ENCODE results near the gene MYO5B.
"Not testable (repeated sequence)": the region's sequence is repeated elsewhere in the genome, so short reads cannot be mapped to it uniquely, and the experiment has no call there.

The MYO5B gene

GRCh38 chr18:50115095-50115494 lies 79.9 kb downstream of the MYO5B start:
- H3K27me3 ChIP-seq (ENCODE audit: control insufficient read depth, insufficient read depth, low read length) = no peaks in the 10 kb centered on the region
- H3K36me3 ChIP-seq (ENCODE audit: control insufficient read depth, insufficient read depth, low read length) = no peaks in the 10 kb centered on the region
- H3K4me1 ChIP-seq (ENCODE audit: control insufficient read depth, insufficient read depth, low read length) = peaks cover 9% of the 10 kb centered on the region
- H3K4me3 ChIP-seq (ENCODE audit: low read depth, low read length) = no peak overlapping the region
- H3K9me3 ChIP-seq (ENCODE audit: control insufficient read depth, insufficient read depth, low read length) = no peaks in the 10 kb centered on the region
- no peak overlapping the region for H3K9ac ChIP-seq (ENCODE audit: low read depth, low read length)

- no peak overlapping the region for H3K4me3 ChIP-seq (ENCODE audit: low read depth, low read length)
- no peaks in the 10 kb centered on the region for H3K27me3 ChIP-seq (ENCODE audit: control insufficient read depth, insufficient read depth, low read length)
- no peak overlapping the region for H3K9ac ChIP-seq (ENCODE audit: low read depth, low read length)
- no peaks in the 10 kb centered on the region for H3K36me3 ChIP-seq (ENCODE audit: control insufficient read depth, insufficient read depth, low read length)
- H3K4me1 ChIP-seq (ENCODE audit: control insufficient read depth, insufficient read depth, low read length) = peaks cover 9% of the 10 kb centered on the region
- no peaks in the 10 kb centered on the region for H3K9me3 ChIP-seq (ENCODE audit: control insufficient read depth, insufficient read depth, low read length)
Observed at GRCh38 chr18:50114448-50114847, 80.5 kb downstream of the MYO5B start.

- no peak overlapping the region for H3K4me3 ChIP-seq (ENCODE audit: low read depth, low read length)
- H3K4me1 ChIP-seq (ENCODE audit: control insufficient read depth, insufficient read depth, low read length) = peaks cover 9% of the 10 kb centered on the region
- H3K9me3 ChIP-seq (ENCODE audit: control insufficient read depth, insufficient read depth, low read length) = no peaks in the 10 kb centered on the region
- H3K36me3 ChIP-seq (ENCODE audit: control insufficient read depth, insufficient read depth, low read length) = no peaks in the 10 kb centered on the region
- no peaks in the 10 kb centered on the region for H3K27me3 ChIP-seq (ENCODE audit: control insufficient read depth, insufficient read depth, low read length)
- H3K9ac ChIP-seq (ENCODE audit: low read depth, low read length) = no peak overlapping the region
Observed at GRCh38 chr18:50113726-50114125, 81.2 kb downstream of the MYO5B start.

- H3K36me3 ChIP-seq (ENCODE audit: control insufficient read depth, insufficient read depth, low read length) = no peaks in the 10 kb centered on the region
- H3K4me1 ChIP-seq (ENCODE audit: control insufficient read depth, insufficient read depth, low read length) = peaks cover 6% of the 10 kb centered on the region
- H3K4me3 ChIP-seq (ENCODE audit: low read depth, low read length) = no peak overlapping the region
- H3K9ac ChIP-seq (ENCODE audit: low read depth, low read length) = no peak overlapping the region
- H3K27me3 ChIP-seq (ENCODE audit: control insufficient read depth, insufficient read depth, low read length) = no peaks in the 10 kb centered on the region
- H3K9me3 ChIP-seq (ENCODE audit: control insufficient read depth, insufficient read depth, low read length) = no peaks in the 10 kb centered on the region
Observed at GRCh38 chr18:50111398-50111797, 83.5 kb downstream of the MYO5B start.

GRCh38 chr18:50107468-50107977 lies 87.4 kb downstream of the MYO5B start:
- no peak overlapping the region for H3K4me3 ChIP-seq (ENCODE audit: low read depth, low read length)
- H3K9me3 ChIP-seq (ENCODE audit: control insufficient read depth, insufficient read depth, low read length) = no peaks in the 10 kb centered on the region
- H3K9ac ChIP-seq (ENCODE audit: low read depth, low read length) = no peak overlapping the region
- no peaks in the 10 kb centered on the region for H3K36me3 ChIP-seq (ENCODE audit: control insufficient read depth, insufficient read depth, low read length)
- no peaks in the 10 kb centered on the region for H3K4me1 ChIP-seq (ENCODE audit: control insufficient read depth, insufficient read depth, low read length)
- H3K27me3 ChIP-seq (ENCODE audit: control insufficient read depth, insufficient read depth, low read length) = no peaks in the 10 kb centered on the region

GRCh38 chr18:50105027-50105426 lies 89.9 kb downstream of the MYO5B start:
- no peak overlapping the region for H3K4me3 ChIP-seq (ENCODE audit: low read depth, low read length)
- H3K4me1 ChIP-seq (ENCODE audit: control insufficient read depth, insufficient read depth, low read length) = no peaks in the 10 kb centered on the region
- no peaks in the 10 kb centered on the region for H3K27me3 ChIP-seq (ENCODE audit: control insufficient read depth, insufficient read depth, low read length)
- H3K9me3 ChIP-seq (ENCODE audit: control insufficient read depth, insufficient read depth, low read length) = no peaks in the 10 kb centered on the region
- H3K9ac ChIP-seq (ENCODE audit: low read depth, low read length) = no peak overlapping the region
- H3K36me3 ChIP-seq (ENCODE audit: control insufficient read depth, insufficient read depth, low read length) = no peaks in the 10 kb centered on the region

- no peaks in the 10 kb centered on the region for H3K27me3 ChIP-seq (ENCODE audit: control insufficient read depth, insufficient read depth, low read length)
- no peaks in the 10 kb centered on the region for H3K9me3 ChIP-seq (ENCODE audit: control insufficient read depth, insufficient read depth, low read length)
- no peaks in the 10 kb centered on the region for H3K4me1 ChIP-seq (ENCODE audit: control insufficient read depth, insufficient read depth, low read length)
Observed at GRCh38 chr18:50104421-50104820, 90.5 kb downstream of the MYO5B start.

GRCh38 chr18:50099725-50100407 lies 95.1 kb downstream of the MYO5B start:
- H3K4me1 ChIP-seq (ENCODE audit: control insufficient read depth, insufficient read depth, low read length) = no peaks in the 10 kb centered on the region
- H3K27me3 ChIP-seq (ENCODE audit: control insufficient read depth, insufficient read depth, low read length) = no peaks in the 10 kb centered on the region
- no peaks in the 10 kb centered on the region for H3K9me3 ChIP-seq (ENCODE audit: control insufficient read depth, insufficient read depth, low read length)
- H3K36me3 ChIP-seq (ENCODE audit: control insufficient read depth, insufficient read depth, low read length) = no peaks in the 10 kb centered on the region
- no peak overlapping the region for H3K4me3 ChIP-seq (ENCODE audit: low read depth, low read length)
- no peak overlapping the region for H3K9ac ChIP-seq (ENCODE audit: low read depth, low read length)

More at GRCh38 chr18:50104421-50104820, 90.5 kb downstream of the MYO5B start:
- Histone ChIP-seq H3K36me3 (ENCODE audit: control insufficient read depth, insufficient read depth, low read length) (no peaks in the 10 kb centered on the region), H3K9ac (ENCODE audit: low read depth, low read length) (no peak overlapping the region), H3K4me3 (ENCODE audit: low read depth, low read length) (no peak overlapping the region)

- no peak overlapping the region for H3K4me3 ChIP-seq (ENCODE audit: low read depth, low read length)
- H3K9ac ChIP-seq (ENCODE audit: low read depth, low read length) = no peak overlapping the region
- H3K27me3 ChIP-seq (ENCODE audit: control insufficient read depth, insufficient read depth, low read length) = no peaks in the 10 kb centered on the region
- no peaks in the 10 kb centered on the region for H3K9me3 ChIP-seq (ENCODE audit: control insufficient read depth, insufficient read depth, low read length)
- H3K4me1 ChIP-seq (ENCODE audit: control insufficient read depth, insufficient read depth, low read length) = peaks cover 13% of the 10 kb centered on the region
- H3K36me3 ChIP-seq (ENCODE audit: control insufficient read depth, insufficient read depth, low read length) = no peaks in the 10 kb centered on the region
Observed at GRCh38 chr18:50097702-50098101, 97.2 kb downstream of the MYO5B start.

- H3K9ac ChIP-seq (ENCODE audit: low read depth, low read length) = no peak overlapping the region
Observed at GRCh38 chr18:50096766-50097435, 98.0 kb downstream of the MYO5B start.

GRCh38 chr18:50094786-50095185 lies 100.2 kb downstream of the MYO5B start:
- H3K4me1 ChIP-seq (ENCODE audit: control insufficient read depth, insufficient read depth, low read length) = peaks cover 35% of the 10 kb centered on the region
- H3K9me3 ChIP-seq (ENCODE audit: control insufficient read depth, insufficient read depth, low read length); H3K36me3 ChIP-seq (ENCODE audit: control insufficient read depth, insufficient read depth, low read length); H3K27me3 ChIP-seq (ENCODE audit: control insufficient read depth, insufficient read depth, low read length); H3K9ac ChIP-seq (ENCODE audit: low read depth, low read length); H3K4me3 ChIP-seq (ENCODE audit: low read depth, low read length): not testable (repeated sequence)

More at GRCh38 chr18:50096766-50097435, 98.0 kb downstream of the MYO5B start:
- H3K36me3 ChIP-seq (ENCODE audit: control insufficient read depth, insufficient read depth, low read length) = no peaks in the 10 kb centered on the region
- peaks cover 17% of the 10 kb centered on the region for H3K4me1 ChIP-seq (ENCODE audit: control insufficient read depth, insufficient read depth, low read length)
- no peak overlapping the region for H3K4me3 ChIP-seq (ENCODE audit: low read depth, low read length)
- H3K27me3 ChIP-seq (ENCODE audit: control insufficient read depth, insufficient read depth, low read length) = no peaks in the 10 kb centered on the region
- no peaks in the 10 kb centered on the region for H3K9me3 ChIP-seq (ENCODE audit: control insufficient read depth, insufficient read depth, low read length)

- H3K9me3 ChIP-seq (ENCODE audit: control insufficient read depth, insufficient read depth, low read length) = no peaks in the 10 kb centered on the region
- no peak overlapping the region for H3K4me3 ChIP-seq (ENCODE audit: low read depth, low read length)
- H3K27me3 ChIP-seq (ENCODE audit: control insufficient read depth, insufficient read depth, low read length) = no peaks in the 10 kb centered on the region
- H3K4me1 ChIP-seq (ENCODE audit: control insufficient read depth, insufficient read depth, low read length) = peaks cover 35% of the 10 kb centered on the region
- no peak overlapping the region for H3K9ac ChIP-seq (ENCODE audit: low read depth, low read length)
- H3K36me3 ChIP-seq (ENCODE audit: control insufficient read depth, insufficient read depth, low read length) = no peaks in the 10 kb centered on the region
Observed at GRCh38 chr18:50094221-50094773, 100.7 kb downstream of the MYO5B start.

Data from iPS-15b (cell line).